Measurements from ENCODE around the gene ADCK1.

GRCh38 chr14:77917491-77918201 lies 117.7 kb downstream of the ADCK1 start:
- TF ChIP-seq, protein P1, sequence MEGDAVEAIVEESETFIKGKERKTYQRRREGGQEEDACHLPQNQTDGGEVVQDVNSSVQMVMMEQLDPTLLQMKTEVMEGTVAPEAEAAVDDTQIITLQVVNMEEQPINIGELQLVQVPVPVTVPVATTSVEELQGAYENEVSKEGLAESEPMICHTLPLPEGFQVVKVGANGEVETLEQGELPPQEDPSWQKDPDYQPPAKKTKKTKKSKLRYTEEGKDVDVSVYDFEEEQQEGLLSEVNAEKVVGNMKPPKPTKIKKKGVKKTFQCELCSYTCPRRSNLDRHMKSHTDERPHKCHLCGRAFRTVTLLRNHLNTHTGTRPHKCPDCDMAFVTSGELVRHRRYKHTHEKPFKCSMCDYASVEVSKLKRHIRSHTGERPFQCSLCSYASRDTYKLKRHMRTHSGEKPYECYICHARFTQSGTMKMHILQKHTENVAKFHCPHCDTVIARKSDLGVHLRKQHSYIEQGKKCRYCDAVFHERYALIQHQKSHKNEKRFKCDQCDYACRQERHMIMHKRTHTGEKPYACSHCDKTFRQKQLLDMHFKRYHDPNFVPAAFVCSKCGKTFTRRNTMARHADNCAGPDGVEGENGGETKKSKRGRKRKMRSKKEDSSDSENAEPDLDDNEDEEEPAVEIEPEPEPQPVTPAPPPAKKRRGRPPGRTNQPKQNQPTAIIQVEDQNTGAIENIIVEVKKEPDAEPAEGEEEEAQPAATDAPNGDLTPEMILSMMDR (conservative IDR thresholded peaks at IDR 0.05; ENCODE audit: low read depth, low read length), result no peak
- TF ChIP-seq EZH2 (IDR thresholded peaks at IDR 0.05; ENCODE audit: low read length, unreplicated experiment) (no peak), EZH2phosphoT487 (IDR thresholded peaks at IDR 0.05; ENCODE audit: borderline replicate concordance, low read length) (no peak)
